IPS-18c (cell line): Measurements from ENCODE around the gene CACNA1D.

Source experiments
- H3K4me3 ChIP-seq: 2 replicates; pipeline ENCODE4 v1.7.0; 2013; ENCODE audit warnings: low read depth, mild to moderate bottlenecking, low read length, moderate library complexity; ENCODE audit not compliant: insufficient read depth
- H3K9me3 ChIP-seq: one replicate; pipeline ENCODE4 v1.6.1; 2013; ENCODE audit warnings: mild to moderate bottlenecking, low read length, moderate library complexity; ENCODE audit not compliant: control insufficient read depth, insufficient read depth

Gene CACNA1D

GRCh38 chr3:53585627-53586026 is 91.2 kb downstream of the CACNA1D start:
- Histone ChIP-seq H3K9me3 (peaks cover 3% of the 10 kb centered on the region), H3K4me3 (no peak overlapping the region)

GRCh38 chr3:53588122-53588521 is 93.7 kb downstream of the CACNA1D start:
- H3K9me3 ChIP-seq: peaks cover 3% of the 10 kb centered on the region
- H3K4me3 ChIP-seq: no peak overlapping the region

- Histone ChIP-seq H3K4me3 (no peak overlapping the region), H3K9me3 (peaks cover 3% of the 10 kb centered on the region)
These were observed 94.8 kb downstream of the CACNA1D start for GRCh38 chr3:53589201-53589600.

GRCh38 chr3:53589806-53590205 is 95.4 kb downstream of the CACNA1D start:
- H3K4me3 ChIP-seq: no peak overlapping the region

GRCh38 chr3:53590606-53591005 is 96.2 kb downstream of the CACNA1D start:
- peaks cover 3% of the 10 kb centered on the region for H3K9me3 ChIP-seq
- H3K4me3 ChIP-seq: no peak overlapping the region

More at GRCh38 chr3:53589806-53590205, 95.4 kb downstream of the CACNA1D start:
- peaks cover 3% of the 10 kb centered on the region for H3K9me3 ChIP-seq

- no peak overlapping the region for H3K4me3 ChIP-seq
- H3K9me3 ChIP-seq: peaks cover 3% of the 10 kb centered on the region
These were observed 97.2 kb downstream of the CACNA1D start for GRCh38 chr3:53591646-53592045.

- Histone ChIP-seq H3K9me3 (peaks cover 3% of the 10 kb centered on the region), H3K4me3 (no peak overlapping the region)
These were observed 98.5 kb downstream of the CACNA1D start for GRCh38 chr3:53592862-53593261.

- H3K4me3 ChIP-seq: no peak overlapping the region
- H3K9me3 ChIP-seq: peaks cover 3% of the 10 kb centered on the region
These were observed 99.2 kb downstream of the CACNA1D start for GRCh38 chr3:53593611-53594010.

- no peak overlapping the region for H3K4me3 ChIP-seq
- H3K9me3 ChIP-seq: peaks cover 3% of the 10 kb centered on the region
These were observed 99.9 kb downstream of the CACNA1D start for GRCh38 chr3:53594276-53594675.

GRCh38 chr3:53595660-53596059 is 101.2 kb downstream of the CACNA1D start:
- Histone ChIP-seq H3K9me3 (no peaks in the 10 kb centered on the region), H3K4me3 (no peak overlapping the region)

- Histone ChIP-seq H3K9me3 (no peaks in the 10 kb centered on the region), H3K4me3 (no peak overlapping the region)
These were observed 102.9 kb downstream of the CACNA1D start for GRCh38 chr3:53597136-53597915.

- no peak overlapping the region for H3K4me3 ChIP-seq
- no peaks in the 10 kb centered on the region for H3K9me3 ChIP-seq
These were observed 105.4 kb downstream of the CACNA1D start for GRCh38 chr3:53599771-53600170.

GRCh38 chr3:53602866-53603265 is 108.5 kb downstream of the CACNA1D start:
- H3K9me3 ChIP-seq: no peaks in the 10 kb centered on the region
- no peak overlapping the region for H3K4me3 ChIP-seq

- no peaks in the 10 kb centered on the region for H3K9me3 ChIP-seq
- H3K4me3 ChIP-seq: no peak overlapping the region
These were observed 109.8 kb downstream of the CACNA1D start for GRCh38 chr3:53604232-53604631.

- no peak overlapping the region for H3K4me3 ChIP-seq
- no peaks in the 10 kb centered on the region for H3K9me3 ChIP-seq
These were observed 112.4 kb downstream of the CACNA1D start for GRCh38 chr3:53606793-53607192.

GRCh38 chr3:53612508-53612907 is 118.1 kb downstream of the CACNA1D start:
- no peak overlapping the region for H3K4me3 ChIP-seq
- H3K9me3 ChIP-seq: no peaks in the 10 kb centered on the region

GRCh38 chr3:53613125-53613524 is 118.7 kb downstream of the CACNA1D start:
- Histone ChIP-seq H3K9me3 (no peaks in the 10 kb centered on the region), H3K4me3 (no peak overlapping the region)

GRCh38 chr3:53614307-53614706 is 119.9 kb downstream of the CACNA1D start:
- no peak overlapping the region for H3K4me3 ChIP-seq
- H3K9me3 ChIP-seq: no peaks in the 10 kb centered on the region

- Histone ChIP-seq H3K9me3 (no peaks in the 10 kb centered on the region), H3K4me3 (no peak overlapping the region)
These were observed 121.9 kb downstream of the CACNA1D start for GRCh38 chr3:53616321-53616720.
